ENCODE results near the gene FBXO21.

GRCh38 chr12:117227000-117227653 lies 36.9 kb upstream of the FBXO21 start:
- TF ChIP-seq CTCF (IDR thresholded peaks at IDR 0.05; ENCODE audit: insufficient read depth, low read length, poor library complexity, severe bottlenecking) = no peak
- TF ChIP-seq EZH2phosphoT487 (conservative IDR thresholded peaks at IDR 0.05; ENCODE audit: low read length) = no peak
